ENCODE measurements around the gene NOP14.

DNA sequence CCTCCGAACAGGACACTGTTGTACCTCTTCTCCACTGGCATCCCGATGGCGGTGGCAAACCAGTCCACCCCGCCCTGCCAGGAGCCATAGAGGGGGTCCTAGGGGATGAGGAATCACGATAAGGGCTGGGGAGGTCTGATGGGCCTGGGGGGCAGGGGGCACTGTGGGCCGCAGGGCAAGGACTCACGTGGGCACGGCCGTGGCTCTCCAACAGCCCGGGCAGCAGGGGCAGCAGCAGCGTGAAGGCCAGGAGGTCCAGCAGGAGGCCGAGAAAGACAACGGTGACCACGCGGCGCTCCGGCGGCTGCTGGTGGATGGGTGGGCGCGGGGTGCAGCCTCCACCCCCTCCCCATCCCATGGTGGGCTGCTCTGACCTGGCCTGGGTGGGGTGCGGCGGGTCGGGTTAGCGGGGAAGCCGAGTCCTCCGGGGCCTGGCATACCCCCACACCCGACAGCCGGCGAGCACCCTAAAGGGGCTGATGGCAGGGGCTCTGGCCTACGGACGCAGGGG is 29.6 kb downstream of the NOP14 start:
- no peak for TF ChIP-seq FOSB (CRISPR knock-in tag; IDR thresholded peaks at IDR 0.05)
- TF ChIP-seq, protein P1, sequence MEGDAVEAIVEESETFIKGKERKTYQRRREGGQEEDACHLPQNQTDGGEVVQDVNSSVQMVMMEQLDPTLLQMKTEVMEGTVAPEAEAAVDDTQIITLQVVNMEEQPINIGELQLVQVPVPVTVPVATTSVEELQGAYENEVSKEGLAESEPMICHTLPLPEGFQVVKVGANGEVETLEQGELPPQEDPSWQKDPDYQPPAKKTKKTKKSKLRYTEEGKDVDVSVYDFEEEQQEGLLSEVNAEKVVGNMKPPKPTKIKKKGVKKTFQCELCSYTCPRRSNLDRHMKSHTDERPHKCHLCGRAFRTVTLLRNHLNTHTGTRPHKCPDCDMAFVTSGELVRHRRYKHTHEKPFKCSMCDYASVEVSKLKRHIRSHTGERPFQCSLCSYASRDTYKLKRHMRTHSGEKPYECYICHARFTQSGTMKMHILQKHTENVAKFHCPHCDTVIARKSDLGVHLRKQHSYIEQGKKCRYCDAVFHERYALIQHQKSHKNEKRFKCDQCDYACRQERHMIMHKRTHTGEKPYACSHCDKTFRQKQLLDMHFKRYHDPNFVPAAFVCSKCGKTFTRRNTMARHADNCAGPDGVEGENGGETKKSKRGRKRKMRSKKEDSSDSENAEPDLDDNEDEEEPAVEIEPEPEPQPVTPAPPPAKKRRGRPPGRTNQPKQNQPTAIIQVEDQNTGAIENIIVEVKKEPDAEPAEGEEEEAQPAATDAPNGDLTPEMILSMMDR (IDR thresholded peaks at IDR 0.05), result no peak
- TF ChIP-seq ELK1 (IDR thresholded peaks at IDR 0.05; ENCODE audit: low read depth, low read length), result no peak
- no peak for TF ChIP-seq POLR2A (IDR thresholded peaks at IDR 0.05; ENCODE audit: low read length)
- TF ChIP-seq CHD4 (IDR thresholded peaks at IDR 0.05; ENCODE audit: borderline replicate concordance), result no peak
- TF ChIP-seq NPAS2 (CRISPR knock-in tag; IDR thresholded peaks at IDR 0.05; ENCODE audit: borderline replicate concordance), result no peak
- TF ChIP-seq GATA3 (IDR thresholded peaks at IDR 0.05; ENCODE audit: borderline replicate concordance), result no peak
- no peak for TF ChIP-seq MAX (IDR thresholded peaks at IDR 0.05)
- TF ChIP-seq HOXA7 (CRISPR knock-in tag; IDR thresholded peaks at IDR 0.05), result no peak

Measured in A549 (cell line).